Endothelial cell of umbilical vein (primary cell): ENCODE measurements around the gene CFAP99. TPM values are rescaled to one million over a fixed set of nuclear protein-coding genes. Genes with fewer than 3 reads are reported as not detected.

Experiments
- BruUV-seq: library from RNA; stranded (reverse); fragments of 400-500 nt; replicated peaks from 2 replicates; lab custom pipeline; 2021; lab: Mats Ljungman, UMichigan
- CTCF ChIA-PET: fragments of 300-600, 350-600 bp; sonication (Branson Sonifier 250); formaldehyde crosslinking; loops from one replicate; lab custom pipeline; 2021; ENCODE audit warnings: antibody characterized with exemption, inconsistent platforms; lab: Charles Lee
- POLR2A ChIA-PET: fragments of 300-600, 350-600 bp; sonication (Branson Sonifier 250); formaldehyde crosslinking; loops from one replicate; lab custom pipeline; 2021; ENCODE audit warnings: antibody characterized with exemption, inconsistent platforms; lab: Charles Lee
- DNase-seq: peaks from one replicate; pipeline ENCODE4 v3.0.0-alpha.2; 2011; ENCODE audit warnings: low read depth, low spot score
- FAIRE-seq: peaks from 2 replicates; lab custom pipeline; 2011; peaks lifted over from hg19 to GRCh38; lab: Jason Lieb, UNC
- H2AFZ ChIP-seq: 2 replicates; pipeline ENCODE4 v1.6.0; 2012; ENCODE audit warnings: low read depth, low read length, control low read depth, inconsistent platforms
- H3K27ac ChIP-seq: 2 replicates; pipeline ENCODE4 v1.5.1; 2011; ENCODE audit warnings: low read depth, mild to moderate bottlenecking, control low read depth, low read length, moderate library complexity; ENCODE audit not compliant: insufficient read depth
- H3K27me3 ChIP-seq, 2 experiments: 2 replicates each; pipeline versions ENCODE4 v1.6.0 to v1.6.1; 2011; ENCODE audit warnings: low read length in 2 of 2, mixed read lengths in 1 of 2; ENCODE audit not compliant: control insufficient read depth in 2 of 2, insufficient read depth in 2 of 2
- H3K36me3 ChIP-seq, 2 experiments: 2 replicates in 1 of 2; 3 replicates in 1 of 2; pipeline ENCODE4 v1.5.1; 2011; ENCODE audit warnings: low read length in 2 of 2, mild to moderate bottlenecking in 1 of 2, moderate library complexity in 1 of 2; ENCODE audit not compliant: control insufficient read depth in 2 of 2, insufficient read depth in 2 of 2; ENCODE audit errors: extremely low read depth in 1 of 2
- H3K4me1 ChIP-seq: 3 replicates; pipeline ENCODE4 v1.5.1; 2011; ENCODE audit warnings: mild to moderate bottlenecking, low read length; ENCODE audit not compliant: control insufficient read depth, insufficient read depth; ENCODE audit errors: extremely low read depth
- H3K4me2 ChIP-seq: 2 replicates; pipeline ENCODE4 v1.6.1; 2011; ENCODE audit warnings: low read length, control low read depth, mixed read lengths; ENCODE audit not compliant: insufficient read depth
- H3K4me3 ChIP-seq, 3 experiments: fragments of 200-600 bp in 1 of 3; sonication (generic), shearing (Covaris generic) in 1 of 3; replicated peaks in 1 of 3; 2 replicates each; pipeline ENCODE4 v1.5.1; 2011 to 2016; ENCODE audit warnings: control low read depth in 3 of 3, low read length in 3 of 3, mild to moderate bottlenecking in 2 of 3, inconsistent platforms in 1 of 3, low read depth in 1 of 3, moderate library complexity in 1 of 3; ENCODE audit not compliant: insufficient read depth in 1 of 3
- H3K79me2 ChIP-seq: 2 replicates; pipeline ENCODE4 v1.6.0; 2012; ENCODE audit warnings: low read length, inconsistent platforms; ENCODE audit not compliant: control insufficient read depth, insufficient read depth
- H3K9ac ChIP-seq: replicated peaks from 2 replicates; pipeline ENCODE3; 2011; ENCODE audit warnings: low read length, control low read depth; ENCODE audit not compliant: insufficient read depth; ENCODE audit errors: extremely low read depth
- H3K9me1 ChIP-seq: replicated peaks from 3 replicates; pipeline ENCODE4 v1.6.0; 2011; ENCODE audit warnings: mild to moderate bottlenecking, low read length; ENCODE audit not compliant: control insufficient read depth, insufficient read depth; ENCODE audit errors: extremely low read depth
- H3K9me3 ChIP-seq: replicated peaks from 2 replicates; pipeline ENCODE4 v1.5.1; 2012; ENCODE audit warnings: low read length, inconsistent platforms; ENCODE audit not compliant: control insufficient read depth, insufficient read depth
- H4K20me1 ChIP-seq: replicated peaks from 2 replicates; pipeline ENCODE3; 2011; ENCODE audit warnings: mild to moderate bottlenecking, low read length; ENCODE audit not compliant: control insufficient read depth, insufficient read depth; ENCODE audit errors: extremely low read depth
- CTCF ChIP-seq, 2 donors: IDR thresholded peaks; 1 replicate in 1 of 2; 2 replicates in 1 of 2; pipeline ENCODE4 v1.5.1; 2011; ENCODE audit warnings: low read length in 2 of 2, mild to moderate bottlenecking in 2 of 2, moderate library complexity in 2 of 2, control low read depth in 1 of 2, inconsistent platforms in 1 of 2, low read depth in 1 of 2; ENCODE audit not compliant: insufficient read depth in 1 of 2; ENCODE audit errors: extremely low read depth in 1 of 2
- EZH2 ChIP-seq: IDR thresholded peaks from 2 replicates; pipeline ENCODE4 v1.6.1; 2012; ENCODE audit warnings: borderline replicate concordance, low read depth, mild to moderate bottlenecking, moderate library complexity, low read length, inconsistent platforms; ENCODE audit not compliant: severe bottlenecking
- FOS ChIP-seq: IDR thresholded peaks from 2 replicates; pipeline ENCODE4 v1.6.1; 2011; ENCODE audit warnings: mild to moderate bottlenecking, low read length, moderate library complexity, borderline replicate concordance; ENCODE audit not compliant: insufficient read depth
- GATA2 ChIP-seq: IDR thresholded peaks from 2 replicates; pipeline ENCODE4 v1.7.0; 2011; ENCODE audit warnings: low read depth, mild to moderate bottlenecking, moderate library complexity, mixed read lengths, low read length; ENCODE audit not compliant: insufficient read length, insufficient read depth
- POLR2A ChIP-seq: IDR thresholded peaks from 2 replicates; pipeline ENCODE4 v1.6.1; 2012; ENCODE audit warnings: low read depth, mild to moderate bottlenecking, control low read depth, low read length
- POLR2AphosphoS5 ChIP-seq: IDR thresholded peaks from 2 replicates; pipeline ENCODE4 v1.6.1; 2012; ENCODE audit warnings: low read depth, mild to moderate bottlenecking, control low read depth, low read length, moderate library complexity; ENCODE audit not compliant: insufficient read depth
- dilution Hi-C: fragments of 300-500 bp; cut with MboI; formaldehyde crosslinking; loops from one replicate; pipeline ENCODE4 v1.15.0; 2019; ENCODE audit warnings: low sequenced_read_pairs; ENCODE audit not compliant: extremely low pct_ligation_motif_present
- intact Hi-C: fragments of 100-400 bp; cut with micrococcal nuclease; formaldehyde crosslinking; loops from one replicate; pipeline ENCODE4 v1.10.0; 2022
- polyA plus RNA-seq, 4 experiments: library from polyadenylated mRNA; depleted of rRNA in 3 of 4; stranded (reverse) in 3 of 4; unstranded in 1 of 4; fragments of >200 nt; gene quantifications; 2 replicates each; pipeline versions ENCODE4 v1.2.1 to v1.2.3, GENCODE V29; 2011 to 2012; ENCODE audit warnings: missing spikeins in 1 of 4
- total RNA-seq: library from RNA; stranded (reverse); gene quantifications from 2 replicates; pipeline ENCODE4 v1.2.3, GENCODE V29; 2021

The CFAP99 gene
- total and polyA plus RNA-seq, 2 donors (not counting 3 experiments of a cell fraction or from before 2014, with no cell fraction given), result 0.03 TPM; not detected in 1

GRCh38 chr4:2417765-2418649, 748 bp upstream of the CFAP99 start, which contains the start of gene ZFYVE28:
TSS of gene ZFYVE28 (minus strand) at chr4:2418645. CDS start at chr4:2418323, 322 bp downstream.
- Histone ChIP-seq H2AFZ (peak within 1 kb of the TSS; percentile 69), H3K9me3 (no peaks in the 10 kb centered on the region), H3K4me1 (peaks cover 38% of the 10 kb centered on the region), H3K27me3 (peaks cover 19 to 21% of the 10 kb centered on the region in 2 experiments), H3K9me1 (no peaks in the 10 kb centered on the region), H3K4me2 (peak within 1 kb of the TSS; percentile 88), H3K27ac (peak within 1 kb of the TSS; percentile 13), H3K36me3 (no peaks in the 10 kb centered on the region), H4K20me1 (no peaks in the 10 kb centered on the region), H3K4me3 (peak within 1 kb of the TSS; percentile 62 to 78 (median 66)), H3K9ac (peak within 1 kb of the TSS; percentile 39), H3K79me2 (peaks cover 25% of the 10 kb centered on the region)
- FAIRE-seq (peak; percentile 31), DNase-seq (peak; percentile 47)
- dilution Hi-C loops, result no loop called here
- ChIA-PET POLR2A (no interaction called here), CTCF (interaction anchor here (1.3 to 1.4 kb wide), 2 partner anchors 15 to 198 kb away, joined by 5 to 7 read pairs; no protein-coding TSS in a partner anchor)
- intact Hi-C loops, result loop anchor here (1.0 to 10.0 kb wide), 2 partner anchors 156 to 547 kb away; partner anchors contain the start of genes GRK4, MXD4 and NOP14
- no peak for TF ChIP-seq POLR2AphosphoS5
- TF ChIP-seq POLR2A, result peak; percentile 23
- BruUV-seq, result no TSS peak

- dilution Hi-C loops (no loop called here), intact Hi-C loops (loop anchor here (10.0 kb wide), 1 partner anchor 545 kb away; the partner anchor contains the start of genes GRK4 and NOP14)
- Histone ChIP-seq H3K27me3 (peaks cover 19 to 21% of the 10 kb centered on the region in 2 experiments), H3K27ac (no peak overlapping the region), H3K4me3 (no peak overlapping the region), H3K4me2 (no peak overlapping the region), H3K9ac (no peak overlapping the region), H3K9me1 (no peaks in the 10 kb centered on the region), H3K36me3 (no peaks in the 10 kb centered on the region), H4K20me1 (no peaks in the 10 kb centered on the region), H3K9me3 (no peaks in the 10 kb centered on the region), H2AFZ (no peak overlapping the region), H3K79me2 (peaks cover 17% of the 10 kb centered on the region), H3K4me1 (peaks cover 24% of the 10 kb centered on the region)
- FAIRE-seq, result no peak
- no TSS peak for BruUV-seq
- ChIA-PET POLR2A (no interaction called here), CTCF (interaction anchor here (1.4 kb wide), 1 partner anchor 200 kb away, joined by 7 read pairs; no protein-coding TSS in a partner anchor)
- no peak for TF ChIP-seq EZH2
- TF ChIP-seq CTCF (IDR thresholded peaks at IDR 0.05; ENCODE audit: extremely low read depth in 1 of 2, insufficient read depth in 1 of 2, low read depth in 1 of 2, low read length in 2 of 2), result no peak
- TF ChIP-seq GATA2, result no peak
- no peak for TF ChIP-seq POLR2A
- TF ChIP-seq FOS, result no peak
- no peak for DNase-seq
These were observed 1.1 kb downstream of the CFAP99 start for GRCh38 chr4:2419814-2420213.
